ENCODE measurements around the gene CHST12.

- no peak for TF ChIP-seq RELA (IDR thresholded peaks at IDR 0.05; ENCODE audit: borderline replicate concordance, partially characterized antibody)
- no peak for TF ChIP-seq SUZ12 (IDR thresholded peaks at IDR 0.05; ENCODE audit: unreplicated experiment)
- TF ChIP-seq FOS (IDR thresholded peaks at IDR 0.05; ENCODE audit: borderline replicate concordance, extremely low read depth, insufficient read length), result no peak
- no peak for TF ChIP-seq CEBPB (IDR thresholded peaks at IDR 0.05; ENCODE audit: borderline replicate concordance in 1 of 2, low read depth in 2 of 2, low read length in 2 of 2)
- TF ChIP-seq EZH2 (IDR thresholded peaks at IDR 0.05; ENCODE audit: borderline replicate concordance, control insufficient read depth, low read depth, low read length), result no peak
- TF ChIP-seq POLR2A (IDR thresholded peaks at IDR 0.05; ENCODE audit: low read depth, low read length), result no peak
- TF ChIP-seq IRF5 (IDR thresholded peaks at IDR 0.05; ENCODE audit: borderline replicate concordance), result no peak
These were observed 18.5 kb downstream of the CHST12 start for GRCh38 chr7:2421943-2422310.

All from GM12878 (cell line).